HepG2 (cell line): ENCODE data around the gene SMG5. TPM values are rescaled to one million over a fixed set of nuclear protein-coding genes. Genes with fewer than 3 reads are reported as not detected.
A peak's percentile ranks its signal among the peaks of the same experiment; 100 is the strongest.

Experiments
- ARID2 ChIP-seq: sonication (generic); formaldehyde crosslinking; IDR thresholded peaks from 2 replicates; pipeline ENCODE4 v1.8.1; 2022; ENCODE audit warnings: mild to moderate bottlenecking, missing genetic modification reagents, borderline replicate concordance
- ETV6 ChIP-seq: sonication (generic); formaldehyde crosslinking; conservative IDR thresholded peaks from 2 replicates; pipeline ENCODE4 v1.4.0; 2020; ENCODE audit warnings: missing genetic modification reagents
- PCBP1 ChIP-seq: fragments of 200-400 bp; formaldehyde crosslinking; IDR thresholded peaks from 2 replicates; pipeline ENCODE4 v1.6.1; 2017; ENCODE audit warnings: mild to moderate bottlenecking, low read depth, low read length, borderline replicate concordance
- PPARG ChIP-seq: conservative IDR thresholded peaks from 2 replicates; pipeline ENCODE4 v1.6.1; 2016; ENCODE audit warnings: missing biosample characterization, missing genetic modification reagents
- ZMYM2 ChIP-seq: sonication (generic); formaldehyde crosslinking; IDR thresholded peaks from 2 replicates; pipeline ENCODE4 v1.8.0; 2022; ENCODE audit warnings: mild to moderate bottlenecking, missing genetic modification reagents
- ZNF180 ChIP-seq: sonication (generic); formaldehyde crosslinking; IDR thresholded peaks from 2 replicates; pipeline ENCODE4 v1.4.0; 2020; ENCODE audit warnings: low read depth, missing genetic modification reagents, borderline replicate concordance
- ZNF205 ChIP-seq: IDR thresholded peaks from 2 replicates; pipeline ENCODE4 v1.6.1; 2018; ENCODE audit warnings: missing biosample characterization, missing genetic modification reagents
- ZNF484 ChIP-seq: sonication (generic); formaldehyde crosslinking; IDR thresholded peaks from 2 replicates; pipeline ENCODE4 v1.5.1; 2020; ENCODE audit warnings: mild to moderate bottlenecking, low read depth, missing genetic modification reagents, borderline replicate concordance
- ZNF598 ChIP-seq: sonication (generic); formaldehyde crosslinking; IDR thresholded peaks from 2 replicates; pipeline ENCODE4 v1.5.1; 2020; ENCODE audit warnings: mild to moderate bottlenecking, missing genetic modification reagents, borderline replicate concordance
- ZNF790 ChIP-seq: sonication (generic); formaldehyde crosslinking; IDR thresholded peaks from 2 replicates; pipeline ENCODE4 v1.8.0; 2022; ENCODE audit warnings: missing genetic modification reagents, mild to moderate bottlenecking, borderline replicate concordance
- polyA plus RNA-seq, 8 experiments: library from polyadenylated mRNA; depleted of rRNA in 3 of 8; stranded (reverse) in 7 of 8; unstranded in 1 of 8; fragments of >200 nt; fragmentation: Illumina TruSeq in 4 of 8; extraction: Trizol in 4 of 8; gene quantifications; 2 replicates each; pipeline versions ENCODE4 v1.2.1 to v1.2.3, GENCODE V29; 2011 to 2016; ENCODE audit warnings: low read depth in 4 of 8, missing spikeins in 1 of 8, mixed read lengths in 1 of 8; ENCODE audit not compliant: insufficient read depth in 1 of 8
- total RNA-seq, 5 experiments: library from RNA; depleted of rRNA; stranded (reverse); fragments of >200 nt; fragmentation: Illumina TruSeq; extraction: Trizol; gene quantifications; 2 replicates each; pipeline ENCODE4 v1.2.3, GENCODE V29; 2016; ENCODE audit warnings: low read depth in 1 of 5
- TF ChIP-seq, protein P1 (sequence below): sonication (generic); formaldehyde crosslinking; IDR thresholded peaks from 2 replicates; pipeline ENCODE4 v1.8.0; 2022; ENCODE audit warnings: missing genetic modification reagents, mild to moderate bottlenecking, borderline replicate concordance
- TF ChIP-seq, protein P2 (sequence below), 2 experiments: sonication (generic) in 1 of 2; formaldehyde crosslinking in 1 of 2; IDR thresholded peaks; 2 replicates each; pipeline versions ENCODE4 v1.6.1 to v1.9.0; 2014 to 2022; ENCODE audit warnings: antibody characterized with exemption in 1 of 2, borderline replicate concordance in 1 of 2, inconsistent platforms in 1 of 2, low read depth in 1 of 2, missing genetic modification reagents in 1 of 2
- TF ChIP-seq, protein P3 (sequence below): IDR thresholded peaks from 2 replicates; pipeline ENCODE4 v1.6.1; 2016

SMG5 gene
- total and polyA plus RNA-seq, 2 of the 13 experiments (the other 11 are each of a cell fraction or from before 2014, with no cell fraction given), result 50.5 to 84.0 TPM

DNA sequence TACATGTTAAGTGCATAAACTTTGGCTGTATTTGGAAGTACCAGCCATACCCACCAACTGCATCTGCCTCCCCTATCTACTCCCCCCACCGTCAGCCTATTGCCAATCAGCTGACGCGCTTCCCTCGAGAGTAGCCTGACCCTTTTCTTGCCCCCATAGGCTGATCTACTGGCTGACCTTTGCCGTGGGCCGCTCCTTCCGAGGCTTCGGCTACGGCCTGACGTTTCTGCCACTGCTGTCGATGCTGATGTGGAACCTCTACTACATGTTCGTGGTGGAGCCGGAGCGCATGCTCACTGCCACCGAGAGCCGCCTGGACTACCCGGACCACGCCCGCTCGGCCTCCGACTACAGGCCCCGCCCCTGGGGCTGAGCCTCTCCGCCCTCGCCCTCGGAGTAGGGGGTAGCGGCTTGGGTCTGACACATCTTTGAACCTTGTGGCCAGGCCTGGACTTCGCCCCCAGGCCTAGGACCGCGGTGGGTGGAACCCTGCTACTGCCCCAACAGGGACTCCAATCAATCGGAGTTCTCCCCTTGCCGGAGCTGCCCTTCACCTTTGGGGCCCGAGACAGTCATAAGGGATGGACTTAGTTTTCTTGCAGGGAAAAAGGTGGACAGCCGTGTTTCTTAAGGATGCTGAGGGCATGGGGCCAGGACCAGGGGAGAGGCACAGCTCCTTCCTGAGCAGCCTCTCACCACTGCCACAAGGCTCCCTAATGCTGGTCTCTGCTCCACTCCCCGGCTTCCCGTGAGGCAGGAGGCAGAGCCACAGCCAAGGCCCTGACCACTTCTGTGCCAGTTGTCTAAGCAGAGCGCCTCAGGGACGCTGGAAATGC lies 8.8 kb upstream of the SMG5 start (continued):
- TF ChIP-seq ZNF598 (CRISPR knock-in tag) (peak; percentile 70; the same call in 1 of the 2 replicates), ETV6 (CRISPR knock-in tag) (no peak; the same call in 1 of the 2 replicates), ZNF180 (CRISPR knock-in tag) (no peak), PCBP1 (no peak), PPARG (peak; percentile 53; the same call in 1 of the 2 replicates), ZNF205 (CRISPR knock-in tag) (peak; percentile 19; the same call in 1 of the 2 replicates), ZMYM2 (CRISPR knock-in tag) (0 out of 2 replicates have a peak, but pooled peaks have one; percentile 40), ZNF790 (CRISPR knock-in tag) (no peak), ARID2 (CRISPR knock-in tag) (no peak), ZNF484 (CRISPR knock-in tag) (no peak)
- TF ChIP-seq, protein P1, sequence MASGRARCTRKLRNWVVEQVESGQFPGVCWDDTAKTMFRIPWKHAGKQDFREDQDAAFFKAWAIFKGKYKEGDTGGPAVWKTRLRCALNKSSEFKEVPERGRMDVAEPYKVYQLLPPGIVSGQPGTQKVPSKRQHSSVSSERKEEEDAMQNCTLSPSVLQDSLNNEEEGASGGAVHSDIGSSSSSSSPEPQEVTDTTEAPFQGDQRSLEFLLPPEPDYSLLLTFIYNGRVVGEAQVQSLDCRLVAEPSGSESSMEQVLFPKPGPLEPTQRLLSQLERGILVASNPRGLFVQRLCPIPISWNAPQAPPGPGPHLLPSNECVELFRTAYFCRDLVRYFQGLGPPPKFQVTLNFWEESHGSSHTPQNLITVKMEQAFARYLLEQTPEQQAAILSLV (CRISPR knock-in tag), result no peak
- TF ChIP-seq, protein P2, sequence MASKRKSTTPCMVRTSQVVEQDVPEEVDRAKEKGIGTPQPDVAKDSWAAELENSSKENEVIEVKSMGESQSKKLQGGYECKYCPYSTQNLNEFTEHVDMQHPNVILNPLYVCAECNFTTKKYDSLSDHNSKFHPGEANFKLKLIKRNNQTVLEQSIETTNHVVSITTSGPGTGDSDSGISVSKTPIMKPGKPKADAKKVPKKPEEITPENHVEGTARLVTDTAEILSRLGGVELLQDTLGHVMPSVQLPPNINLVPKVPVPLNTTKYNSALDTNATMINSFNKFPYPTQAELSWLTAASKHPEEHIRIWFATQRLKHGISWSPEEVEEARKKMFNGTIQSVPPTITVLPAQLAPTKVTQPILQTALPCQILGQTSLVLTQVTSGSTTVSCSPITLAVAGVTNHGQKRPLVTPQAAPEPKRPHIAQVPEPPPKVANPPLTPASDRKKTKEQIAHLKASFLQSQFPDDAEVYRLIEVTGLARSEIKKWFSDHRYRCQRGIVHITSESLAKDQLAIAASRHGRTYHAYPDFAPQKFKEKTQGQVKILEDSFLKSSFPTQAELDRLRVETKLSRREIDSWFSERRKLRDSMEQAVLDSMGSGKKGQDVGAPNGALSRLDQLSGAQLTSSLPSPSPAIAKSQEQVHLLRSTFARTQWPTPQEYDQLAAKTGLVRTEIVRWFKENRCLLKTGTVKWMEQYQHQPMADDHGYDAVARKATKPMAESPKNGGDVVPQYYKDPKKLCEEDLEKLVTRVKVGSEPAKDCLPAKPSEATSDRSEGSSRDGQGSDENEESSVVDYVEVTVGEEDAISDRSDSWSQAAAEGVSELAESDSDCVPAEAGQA (IDR thresholded peaks at IDR 0.05; ENCODE audit: low read depth), result no peak
- TF ChIP-seq, protein P2 (CRISPR knock-in tag; IDR thresholded peaks at IDR 0.05; ENCODE audit: borderline replicate concordance), result no peak
- TF ChIP-seq, protein P3, sequence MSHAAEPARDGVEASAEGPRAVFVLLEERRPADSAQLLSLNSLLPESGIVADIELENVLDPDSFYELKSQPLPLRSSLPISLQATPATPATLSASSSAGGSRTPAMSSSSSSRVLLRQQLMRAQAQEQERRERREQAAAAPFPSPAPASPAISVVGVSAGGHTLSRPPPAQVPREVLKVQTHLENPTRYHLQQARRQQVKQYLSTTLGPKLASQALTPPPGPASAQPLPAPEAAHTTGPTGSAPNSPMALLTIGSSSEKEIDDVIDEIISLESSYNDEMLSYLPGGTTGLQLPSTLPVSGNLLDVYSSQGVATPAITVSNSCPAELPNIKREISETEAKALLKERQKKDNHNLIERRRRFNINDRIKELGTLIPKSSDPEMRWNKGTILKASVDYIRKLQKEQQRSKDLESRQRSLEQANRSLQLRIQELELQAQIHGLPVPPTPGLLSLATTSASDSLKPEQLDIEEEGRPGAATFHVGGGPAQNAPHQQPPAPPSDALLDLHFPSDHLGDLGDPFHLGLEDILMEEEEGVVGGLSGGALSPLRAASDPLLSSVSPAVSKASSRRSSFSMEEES (CRISPR knock-in tag), result peak; percentile 62; the same call in 1 of the 2 replicates
